GM23248 (cell line): Measurements from ENCODE around the gene SMC1B. TPM values are rescaled to one million over a fixed set of nuclear protein-coding genes. Genes with fewer than 3 reads are reported as not detected.
A peak's percentile ranks its signal among the peaks of the same experiment; 100 is the strongest.

Source experiments
- DNase-seq: peaks from one replicate; pipeline ENCODE4 v3.0.0-alpha.2; 2015
- H2AFZ ChIP-seq: fragments of 200-600 bp; sonication (generic); 2 replicates; pipeline ENCODE4 v1.6.1; 2016; ENCODE audit warnings: antibody characterized with exemption
- H3F3A ChIP-seq: fragments of 200-600 bp; sonication (generic); 2 replicates; pipeline ENCODE4 v1.6.1; 2016; ENCODE audit warnings: mild to moderate bottlenecking, antibody characterized with exemption, mixed run types; ENCODE audit not compliant: insufficient read depth
- H3K27ac ChIP-seq: fragments of 200-600 bp; sonication (generic); 2 replicates; pipeline ENCODE4 v1.5.1; 2016; ENCODE audit warnings: mild to moderate bottlenecking
- H3K27me3 ChIP-seq: fragments of 200-600 bp; sonication (generic); replicated peaks from 2 replicates; pipeline ENCODE4 v1.6.1; 2016; ENCODE audit warnings: mild to moderate bottlenecking; ENCODE audit not compliant: insufficient read depth
- H3K36me3 ChIP-seq: fragments of 200-600 bp; sonication (generic); 2 replicates; pipeline ENCODE4 v1.6.1; 2016; ENCODE audit warnings: low read depth, mild to moderate bottlenecking
- H3K4me1 ChIP-seq: fragments of 200-600 bp; sonication (generic); 2 replicates; pipeline ENCODE4 v1.6.1; 2016; ENCODE audit warnings: mild to moderate bottlenecking; ENCODE audit not compliant: insufficient read depth
- H3K4me2 ChIP-seq: fragments of 200-600 bp; sonication (generic); one replicate; pipeline ENCODE4 v1.6.1; 2016; ENCODE audit warnings: mild to moderate bottlenecking; ENCODE audit not compliant: unreplicated experiment
- H3K4me3 ChIP-seq: fragments of 200-600 bp; sonication (generic); 2 replicates; pipeline ENCODE4 v1.5.1; 2016; ENCODE audit warnings: mild to moderate bottlenecking
- H3K79me2 ChIP-seq: fragments of 200-600 bp; sonication (generic); 2 replicates; pipeline ENCODE4 v1.6.1; 2016; ENCODE audit warnings: mild to moderate bottlenecking; ENCODE audit not compliant: insufficient read depth
- H3K9ac ChIP-seq: fragments of 200-600 bp; sonication (generic); 2 replicates; pipeline ENCODE4 v1.6.1; 2016; ENCODE audit warnings: mild to moderate bottlenecking
- H3K9me2 ChIP-seq: fragments of 200-600 bp; sonication (generic); 2 replicates; pipeline ENCODE4 v1.6.1; 2016; ENCODE audit warnings: mixed run types, mild to moderate bottlenecking, moderate library complexity; ENCODE audit not compliant: insufficient read depth
- H3K9me3 ChIP-seq: fragments of 200-600 bp; sonication (generic); one replicate; pipeline ENCODE4 v1.6.1; 2017; ENCODE audit warnings: low read depth
- H4K20me1 ChIP-seq: fragments of 200-600 bp; sonication (generic); 2 replicates; pipeline ENCODE4 v1.6.0; 2016; ENCODE audit not compliant: insufficient read depth
- EZH2 ChIP-seq: fragments of 200-600 bp; sonication (generic); IDR thresholded peaks from 2 replicates; pipeline ENCODE4 v1.6.1; 2018; ENCODE audit warnings: antibody characterized with exemption, mild to moderate bottlenecking; ENCODE audit not compliant: insufficient read depth, poor library complexity, severe bottlenecking
- EZH2phosphoT487 ChIP-seq: fragments of 200-600 bp; sonication (generic); IDR thresholded peaks from 2 replicates; pipeline ENCODE4 v1.6.1; 2018; ENCODE audit warnings: antibody characterized with exemption, moderate library complexity, mild to moderate bottlenecking, low read depth; ENCODE audit not compliant: insufficient read depth
- WGBS, 2 experiments: methylation state at CpG; one replicate each; pipeline ENCODE4 v1.1.6; 2015 to 2017; ENCODE audit warnings: low lambda C conversion rate in 2 of 2, low coverage in 1 of 2; ENCODE audit errors: missing lambda C conversion rate in 2 of 2; 5-methylcytosine and 5-hydroxymethylcytosine counted together
- in situ Hi-C: fragments of 300-500 bp; cut with MboI; formaldehyde crosslinking; loops from 2 replicates; pipeline ENCODE4 v1.15.0; 2020
- polyA plus RNA-seq: library from polyadenylated mRNA; unstranded; fragments of >200 nt; fragmentation: Nextera tagmentation; extraction: Ambion mirVana; gene quantifications from 2 replicates; pipeline ENCODE4 v1.2.1, GENCODE V29; 2016
- total RNA-seq: library from RNA; depleted of rRNA; stranded (reverse); fragments of >200 nt; shearing (Covaris generic); gene quantifications from 2 replicates; pipeline ENCODE4 v1.2.3, GENCODE V29; 2014

The SMC1B gene
- total and polyA plus RNA-seq, 2 experiments from 2014 or later, result 0.08 TPM; not detected in 1

DNA sequence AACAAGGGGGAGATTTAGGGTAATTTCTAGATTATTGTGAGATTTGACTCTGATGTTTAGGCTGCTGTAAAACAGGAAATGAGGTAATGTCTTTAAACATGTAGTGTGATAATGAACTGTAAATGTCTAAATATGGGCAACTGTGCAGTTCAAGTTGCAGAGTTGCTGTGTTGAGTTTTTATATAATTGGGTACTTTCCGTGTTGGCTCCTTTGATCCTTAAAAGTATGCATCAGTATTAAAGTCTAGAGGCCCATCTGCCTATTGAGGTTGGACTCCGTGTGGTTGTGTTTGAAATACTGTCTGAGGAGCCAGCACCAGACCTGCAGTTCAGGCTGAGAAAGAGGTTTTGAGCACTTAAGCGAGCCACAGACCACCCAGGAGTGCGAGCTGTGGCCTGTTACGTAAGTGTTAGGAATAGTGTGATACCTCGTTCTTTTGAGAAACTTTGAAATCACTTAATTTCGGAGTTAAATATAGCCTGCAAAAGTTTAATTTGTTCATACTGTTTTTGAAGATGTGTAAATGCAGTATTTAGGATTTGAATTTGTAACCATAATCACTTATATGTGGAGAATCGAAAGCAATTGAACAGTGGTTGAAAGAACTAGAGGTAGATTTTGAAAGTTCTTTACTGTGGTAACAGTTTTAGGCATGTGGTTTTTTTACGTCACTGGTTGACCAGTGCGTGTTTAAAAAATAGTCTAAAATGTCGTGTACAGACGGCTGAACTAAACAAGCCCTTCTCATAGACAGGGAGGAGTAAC, 94.7 kb downstream of the SMC1B start:
- WGBS, 2 experiments, result 65 to 69% methylated on average over 12 of the region's 12 CpGs

GRCh38 chr22:45318168-45318557, 95.2 kb downstream of the SMC1B start:
- no peaks in the 10 kb centered on the region for H3K9me2 ChIP-seq
- peaks cover 51% of the 10 kb centered on the region for H3K79me2 ChIP-seq
- no peaks in the 10 kb centered on the region for H3K9me3 ChIP-seq
- H2AFZ ChIP-seq, result peak overlapping the region; percentile 80
- H3K4me3 ChIP-seq, result peak overlapping the region; percentile 47
- peak overlapping the region; percentile 90 for H3K27ac ChIP-seq
- H3K36me3 ChIP-seq, result no peaks in the 10 kb centered on the region
- H3K4me2 ChIP-seq, result peak overlapping the region; percentile 73
- peaks cover 24% of the 10 kb centered on the region for H3K4me1 ChIP-seq
- peak; percentile 94 for DNase-seq
- H3K9ac ChIP-seq, result peak overlapping the region; percentile 71
- WGBS, 2 experiments, result 4 to 10% methylated on average over 8 of the region's 8 CpGs
- no peaks in the 10 kb centered on the region for H4K20me1 ChIP-seq
- in situ Hi-C loops, result no loop called here
- no peaks in the 10 kb centered on the region for H3K27me3 ChIP-seq
- peaks cover 22% of the 10 kb centered on the region for H3F3A ChIP-seq
- TF ChIP-seq EZH2, result no peak
- TF ChIP-seq EZH2phosphoT487, result no peak

More for the DNA sequence above, 94.7 kb downstream of the SMC1B start:
- Histone ChIP-seq H3K79me2 (peaks cover 51% of the 10 kb centered on the region), H3F3A (peaks cover 22% of the 10 kb centered on the region), H3K27me3 (no peaks in the 10 kb centered on the region), H2AFZ (peak overlapping the region; percentile 80), H3K4me3 (peak overlapping the region; percentile 47), H3K4me1 (peaks cover 24% of the 10 kb centered on the region), H3K9ac (peak overlapping the region; percentile 71), H4K20me1 (no peaks in the 10 kb centered on the region), H3K9me3 (no peaks in the 10 kb centered on the region), H3K4me2 (peak overlapping the region; percentile 73), H3K27ac (peak overlapping the region; percentile 90), H3K36me3 (no peaks in the 10 kb centered on the region; the same call in 1 of the 2 replicates), H3K9me2 (no peaks in the 10 kb centered on the region)
- no peak for TF ChIP-seq EZH2phosphoT487
- no peak for TF ChIP-seq EZH2
- DNase-seq, result no peak
- in situ Hi-C loops, result no loop called here

DNA sequence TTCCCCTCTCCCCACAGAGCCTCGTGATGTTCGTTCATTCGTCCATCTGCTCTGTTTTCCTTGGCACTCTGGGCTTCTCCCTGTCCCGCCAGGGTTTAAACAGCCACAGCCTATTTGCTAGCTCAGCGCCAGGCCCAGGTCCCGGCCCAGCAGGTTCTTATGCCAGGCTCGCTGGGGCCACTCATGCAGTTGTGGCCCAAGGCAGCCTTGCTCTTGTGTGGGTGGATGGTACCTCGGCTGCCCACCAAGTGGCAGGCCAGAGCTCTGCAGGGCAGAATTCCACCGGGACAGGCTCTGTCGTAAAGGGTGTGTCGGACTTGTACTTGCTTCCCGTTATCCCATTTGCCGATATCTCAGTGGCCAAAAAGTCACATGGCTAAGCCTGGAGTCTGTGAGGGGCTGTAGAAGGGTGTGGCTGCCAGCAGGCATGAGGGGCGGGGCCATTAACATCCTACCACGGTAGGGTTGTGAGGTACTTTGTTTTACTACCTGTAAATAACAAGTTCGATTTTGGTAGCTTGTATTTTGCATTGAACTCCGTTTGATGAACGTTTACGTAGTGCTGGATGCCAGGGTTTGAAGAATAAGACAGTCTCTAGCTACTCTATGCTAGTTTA, 95.7 kb downstream of the SMC1B start:
- Histone ChIP-seq H3K4me2 (peak overlapping the region; percentile 73), H3F3A (peaks cover 22% of the 10 kb centered on the region), H3K4me3 (peak overlapping the region; percentile 47), H2AFZ (peak overlapping the region; percentile 80), H3K27me3 (no peaks in the 10 kb centered on the region), H4K20me1 (no peaks in the 10 kb centered on the region), H3K36me3 (no peaks in the 10 kb centered on the region), H3K9me2 (no peaks in the 10 kb centered on the region), H3K9ac (peak overlapping the region; percentile 71), H3K27ac (peak overlapping the region; percentile 90), H3K79me2 (peaks cover 51% of the 10 kb centered on the region), H3K4me1 (peaks cover 24% of the 10 kb centered on the region), H3K9me3 (no peaks in the 10 kb centered on the region)
- in situ Hi-C loops, result no loop called here
- no peak for TF ChIP-seq EZH2
- no peak for TF ChIP-seq EZH2phosphoT487
- DNase-seq, result peak; percentile 87
- 12 to 14% methylated on average over 19 of the region's 19 CpGs for WGBS, 2 experiments

GRCh38 chr22:45316796-45317526, 96.4 kb downstream of the SMC1B start:
- no peak for DNase-seq
- Histone ChIP-seq H3K4me2 (peak overlapping the region; percentile 73), H2AFZ (peak overlapping the region; percentile 80), H3K9ac (peak overlapping the region; percentile 71), H3K27ac (peak overlapping the region; percentile 90), H3K9me2 (no peaks in the 10 kb centered on the region), H3K36me3 (no peaks in the 10 kb centered on the region), H3K9me3 (no peaks in the 10 kb centered on the region), H3K4me1 (peaks cover 24% of the 10 kb centered on the region), H3K79me2 (peaks cover 46% of the 10 kb centered on the region), H3K4me3 (no peak overlapping the region), H3K27me3 (no peaks in the 10 kb centered on the region), H4K20me1 (no peaks in the 10 kb centered on the region), H3F3A (peaks cover 22% of the 10 kb centered on the region)
- TF ChIP-seq EZH2phosphoT487 (no peak), EZH2 (no peak)
- in situ Hi-C loops, result no loop called here
- 78 to 80% methylated on average over 9 of the region's 9 CpGs for WGBS, 2 experiments
